Testis (tissue), 3 donors: ENCODE measurements around the gene CDCA8. TPM values are rescaled to one million over a fixed set of nuclear protein-coding genes. Genes with fewer than 3 reads are reported as not detected.

Experiments used
- DNase-seq: peaks from one replicate; pipeline ENCODE4 v3.0.0-alpha.2; 2019
- H3K27ac ChIP-seq, 2 donors: fragments of 200-600 bp; sonication (generic); one replicate each; pipeline ENCODE4 v1.5.1; 2019
- H3K27me3 ChIP-seq: fragments of 200-600 bp; sonication (generic); one replicate; pipeline ENCODE4 v1.5.1; 2019
- H3K36me3 ChIP-seq: fragments of 200-600 bp; sonication (generic); one replicate; pipeline ENCODE4 v1.5.1; 2017; ENCODE audit warnings: low read depth; ENCODE audit errors: missing control alignments
- H3K4me1 ChIP-seq: fragments of 200-600 bp; sonication (generic); one replicate; pipeline ENCODE4 v1.5.1; 2019
- H3K4me3 ChIP-seq, 2 donors: fragments of 200-600 bp; sonication (generic); one replicate each; pipeline ENCODE4 v1.5.1; 2017 to 2019
- H3K9me3 ChIP-seq: fragments of 200-600 bp; sonication (generic); one replicate; pipeline ENCODE4 v1.5.1; 2017
- CTCF ChIP-seq, 3 experiments: fragments of 450-650 bp in 2 of 3; fragments of 200-600 bp in 1 of 3; sonication (generic) in 1 of 3; IDR thresholded peaks; one replicate each; pipeline ENCODE4 v1.5.1; 2016 to 2019; ENCODE audit warnings: antibody characterized with exemption in 3 of 3, mild to moderate bottlenecking in 2 of 3, moderate library complexity in 1 of 3
- POLR2A ChIP-seq: fragments of 450-650 bp; IDR thresholded peaks from one replicate; pipeline ENCODE4 v1.6.1; 2017; ENCODE audit warnings: antibody characterized with exemption, mild to moderate bottlenecking, moderate library complexity
- WGBS, 2 donors: methylation state at CpG; one replicate each; pipeline ENCODE4 v1.1.5; 2018; 5-methylcytosine and 5-hydroxymethylcytosine counted together
- intact Hi-C: fragments of 100-400 bp; cut with DNase I; formaldehyde crosslinking; loops from one replicate; pipeline ENCODE4 v1.15.1; 2023; ENCODE audit warnings: low total_unique reads
- polyA plus RNA-seq: library from polyadenylated mRNA; stranded (reverse); fragments of 350-450 nt; fragmentation: Illumina TruSeq; extraction: RNeasy Lipid Tissue Mini Kit (QIAGEN cat#74804); gene quantifications from one replicate; pipeline ENCODE4 v1.2.3, GENCODE V29; 2014; ENCODE audit warnings: low read depth, low replicate concordance; ENCODE audit not compliant: insufficient read depth
- total RNA-seq, 2 donors: library from RNA; depleted of rRNA; stranded (reverse); fragments of >200 nt; gene quantifications; one replicate each; pipeline ENCODE4 v1.2.3, GENCODE V29; 2016

CDCA8 gene
- total and polyA plus RNA-seq, 3 donors from 2014 or later, result 21.0 to 52.4 (median 28.1) TPM

- no peak for DNase-seq
Observed at GRCh38 chr1:37704966-37705365, 12.7 kb downstream of the CDCA8 start.

GRCh38 chr1:37705399-37705798, 13.1 kb downstream of the CDCA8 start:
- intact Hi-C loops, result no loop called here
- no peak overlapping the region for H3K4me3 ChIP-seq
- WGBS, 2 donors, result 70 to 89% methylated on average over 8 of the region's 8 CpGs
- H3K4me1 ChIP-seq, result no peaks in the 10 kb centered on the region
- no peak overlapping the region for H3K27ac ChIP-seq
- no peak for DNase-seq
- H3K27me3 ChIP-seq, result no peaks in the 10 kb centered on the region
- TF ChIP-seq CTCF (IDR thresholded peaks at IDR 0.05), result no peak
- TF ChIP-seq POLR2A, result no peak
- no peaks in the 10 kb centered on the region for H3K9me3 ChIP-seq
- no peaks in the 10 kb centered on the region for H3K36me3 ChIP-seq

More at GRCh38 chr1:37704966-37705365, 12.7 kb downstream of the CDCA8 start:
- Histone ChIP-seq H3K4me1 (no peaks in the 10 kb centered on the region), H3K27ac (no peak overlapping the region), H3K27me3 (no peaks in the 10 kb centered on the region), H3K36me3 (no peaks in the 10 kb centered on the region), H3K9me3 (no peaks in the 10 kb centered on the region), H3K4me3 (no peak overlapping the region)
- TF ChIP-seq POLR2A (no peak), CTCF (IDR thresholded peaks at IDR 0.05) (no peak)
- intact Hi-C loops, result no loop called here
- 63 to 78% methylated on average over 3 of the region's 3 CpGs for WGBS, 2 donors

- Histone ChIP-seq H3K36me3 (no peaks in the 10 kb centered on the region), H3K4me1 (no peaks in the 10 kb centered on the region), H3K27me3 (no peaks in the 10 kb centered on the region), H3K9me3 (no peaks in the 10 kb centered on the region), H3K4me3 (no peak overlapping the region), H3K27ac (no peak overlapping the region)
- TF ChIP-seq CTCF (IDR thresholded peaks at IDR 0.05) (no peak), POLR2A (no peak)
- intact Hi-C loops, result no loop called here
- DNase-seq, result no peak
- WGBS, 2 donors, result 93 to 94% methylated on average over 4 of the region's 4 CpGs
Observed at GRCh38 chr1:37708471-37708870, 16.2 kb downstream of the CDCA8 start.

- WGBS, 2 donors, result 83 to 84% methylated on average over 8 of the region's 8 CpGs
- H3K9me3 ChIP-seq, result no peaks in the 10 kb centered on the region
- H3K27ac ChIP-seq, result no peak overlapping the region
- H3K27me3 ChIP-seq, result no peaks in the 10 kb centered on the region
- intact Hi-C loops, result no loop called here
- TF ChIP-seq CTCF (IDR thresholded peaks at IDR 0.05), result no peak
- no peak for TF ChIP-seq POLR2A
- no peak overlapping the region for H3K4me3 ChIP-seq
- DNase-seq, result no peak
- no peaks in the 10 kb centered on the region for H3K36me3 ChIP-seq
- H3K4me1 ChIP-seq, result no peaks in the 10 kb centered on the region
Observed at GRCh38 chr1:37714226-37714625, 21.9 kb downstream of the CDCA8 start.

GRCh38 chr1:37714689-37715088, 22.4 kb downstream of the CDCA8 start:
- Histone ChIP-seq H3K27ac (no peak overlapping the region), H3K36me3 (no peaks in the 10 kb centered on the region), H3K27me3 (no peaks in the 10 kb centered on the region), H3K9me3 (no peaks in the 10 kb centered on the region), H3K4me3 (no peak overlapping the region), H3K4me1 (no peaks in the 10 kb centered on the region)
- no peak for DNase-seq
- WGBS, 2 donors, result 85 to 91% methylated on average over 4 of the region's 4 CpGs
- TF ChIP-seq POLR2A (no peak), CTCF (IDR thresholded peaks at IDR 0.05) (no peak)
- intact Hi-C loops, result no loop called here
